WTC11 (cell line): ENCODE data around the gene GPR155.

Source experiments
- CTCF ChIP-seq: fragments of 200-600 bp; IDR thresholded peaks from 2 replicates; pipeline ENCODE4 v1.8.0; 2022; ENCODE audit warnings: antibody characterized with exemption
- ESRRA ChIP-seq: sonication (generic); formaldehyde crosslinking; IDR thresholded peaks from 2 replicates; pipeline ENCODE4 v1.8.1; 2022; ENCODE audit warnings: mild to moderate bottlenecking, missing genetic modification reagents, borderline replicate concordance
- IRF1 ChIP-seq: sonication (generic); formaldehyde crosslinking; IDR thresholded peaks from 2 replicates; pipeline ENCODE4 v1.8.0; 2023; ENCODE audit warnings: missing genetic modification reagents
- RELA ChIP-seq: sonication (generic); formaldehyde crosslinking; IDR thresholded peaks from 2 replicates; pipeline ENCODE4 v1.8.1; 2022; ENCODE audit warnings: missing genetic modification reagents, mild to moderate bottlenecking, borderline replicate concordance
- SP1 ChIP-seq: sonication (generic); formaldehyde crosslinking; conservative IDR thresholded peaks from 2 replicates; pipeline ENCODE4 v1.8.1; 2022; ENCODE audit warnings: missing genetic modification reagents

GRCh38 chr2:174392706-174393105 lies 94.1 kb downstream of the GPR155 start:
- TF ChIP-seq CTCF (no peak), IRF1 (CRISPR knock-in tag) (no peak), SP1 (CRISPR knock-in tag) (no peak), RELA (no peak), ESRRA (CRISPR knock-in tag) (no peak)
